GM21619 (cell line): ENCODE data around the gene CDCA4.
"Not testable (repeated sequence)": the region's sequence is repeated elsewhere in the genome, so short reads cannot be mapped to it uniquely, and the experiment has no call there.

Source experiments
- ATAC-seq: cut with Tn5 transposase; IDR thresholded peaks from one replicate; pipeline ENCODE4 v1.9.1; 2021; ENCODE audit not compliant: unreplicated experiment

Gene CDCA4

GRCh38 chr14:105034315-105035039, 13.6 kb upstream of the CDCA4 start:
- no peak for ATAC-seq

GRCh38 chr14:105033412-105033900, 12.6 kb upstream of the CDCA4 start:
- ATAC-seq = not testable (repeated sequence)

GRCh38 chr14:105032451-105032901, 11.6 kb upstream of the CDCA4 start:
- ATAC-seq = not testable (repeated sequence)

- no peak for ATAC-seq
Observed at GRCh38 chr14:105030836-105031396, 10.0 kb upstream of the CDCA4 start.

- ATAC-seq = no peak
Observed at GRCh38 chr14:105030194-105030593, 9.3 kb upstream of the CDCA4 start.

- ATAC-seq = no peak
Observed at GRCh38 chr14:105029402-105029801, 8.5 kb upstream of the CDCA4 start.

- no peak for ATAC-seq
Observed at GRCh38 chr14:105028251-105028927, 7.5 kb upstream of the CDCA4 start.

- ATAC-seq = not testable (repeated sequence)
Observed at GRCh38 chr14:105027718-105028117, 6.8 kb upstream of the CDCA4 start.

- ATAC-seq = no peak
Observed at GRCh38 chr14:105026802-105027563, 6.1 kb upstream of the CDCA4 start.

- ATAC-seq = no peak
Observed at GRCh38 chr14:105026033-105026785, 5.3 kb upstream of the CDCA4 start.

GRCh38 chr14:105025429-105025828, 4.5 kb upstream of the CDCA4 start:
- ATAC-seq = no peak

GRCh38 chr14:105023791-105024480, 3.1 kb upstream of the CDCA4 start:
- no peak for ATAC-seq

GRCh38 chr14:105023144-105023543, 2.3 kb upstream of the CDCA4 start:
- ATAC-seq = no peak

GRCh38 chr14:105022276-105022670, 1.4 kb upstream of the CDCA4 start:
- ATAC-seq = no peak

GRCh38 chr14:105021656-105022275, 883 bp upstream of the CDCA4 start:
- ATAC-seq = no peak

- peak; percentile 29 for ATAC-seq
Observed at GRCh38 chr14:105019861-105020814, 745 bp downstream of the CDCA4 start.

GRCh38 chr14:105018414-105018813, 2.5 kb downstream of the CDCA4 start:
- ATAC-seq = no peak

GRCh38 chr14:105015905-105016304, 5.0 kb downstream of the CDCA4 start:
- ATAC-seq = no peak
